Suprapubic skin (tissue), 4 donors: ENCODE data around the gene CD68. TPM values are rescaled to one million over a fixed set of nuclear protein-coding genes. Genes with fewer than 3 reads are reported as not detected.
A peak's percentile ranks its signal among the peaks of the same experiment; 100 is the strongest.

Experiments
- DNase-seq, 2 donors: peaks; one replicate each; pipeline ENCODE4 v3.0.0-alpha.2; 2019; ENCODE audit warnings: low spot score in 2 of 2
- H3K27ac ChIP-seq: fragments of 200-600 bp; sonication (generic); one replicate; pipeline ENCODE4 v1.5.1; 2019
- H3K27me3 ChIP-seq: fragments of 200-600 bp; sonication (generic); one replicate; pipeline ENCODE4 v1.5.1; 2019
- H3K36me3 ChIP-seq: fragments of 200-600 bp; sonication (generic); one replicate; pipeline ENCODE4 v1.5.1; 2019
- H3K4me1 ChIP-seq: fragments of 200-600 bp; sonication (generic); one replicate; pipeline ENCODE4 v1.5.1; 2019
- H3K4me3 ChIP-seq: fragments of 200-600 bp; sonication (generic); one replicate; pipeline ENCODE4 v1.5.1; 2019; ENCODE audit warnings: mild to moderate bottlenecking
- H3K9me3 ChIP-seq: fragments of 200-600 bp; sonication (generic); one replicate; pipeline ENCODE4 v1.5.1; 2019
- CTCF ChIP-seq, 2 donors: fragments of 200-600 bp in 1 of 2; fragments of 450-650 bp in 1 of 2; sonication (generic) in 1 of 2; IDR thresholded peaks; one replicate each; pipeline ENCODE4 v1.5.1; 2016 to 2019; ENCODE audit warnings: antibody characterized with exemption in 2 of 2, mild to moderate bottlenecking in 1 of 2, moderate library complexity in 1 of 2
- EP300 ChIP-seq: sonication (generic); formaldehyde crosslinking; IDR thresholded peaks from one replicate; pipeline ENCODE4 v1.6.1; 2017; ENCODE audit warnings: antibody characterized with exemption
- POLR2A ChIP-seq, 2 donors: fragments of 450-650 bp; IDR thresholded peaks; one replicate each; pipeline ENCODE4 v1.6.1; 2017; ENCODE audit warnings: antibody characterized with exemption in 2 of 2, mild to moderate bottlenecking in 2 of 2, moderate library complexity in 2 of 2
- POLR2AphosphoS5 ChIP-seq, 3 donors: sonication (generic); formaldehyde crosslinking; IDR thresholded peaks; one replicate each; pipeline ENCODE4 v1.6.1; 2017; ENCODE audit warnings: antibody characterized with exemption in 3 of 3
- WGBS: methylation state at CpG from one replicate; pipeline ENCODE4 v1.1.5; 2018; 5-methylcytosine and 5-hydroxymethylcytosine counted together
- total RNA-seq, 4 donors: library from RNA; depleted of rRNA; stranded (reverse); fragments of >200 nt; gene quantifications; one replicate each; pipeline ENCODE4 v1.1.0, GENCODE V29; 2016

CD68 gene
- total RNA-seq, 4 donors from 2014 or later, result 5.0 to 13.2 (median 9.6) TPM

GRCh38 chr17:7557147-7557764 lies 22.2 kb upstream of the CD68 start:
- H3K27ac ChIP-seq, result peak overlapping the region; percentile 92
- peaks cover 42% of the 10 kb centered on the region for H3K4me1 ChIP-seq
- DNase-seq, result no peak
- no peaks in the 10 kb centered on the region for H3K36me3 ChIP-seq
- WGBS, result 48% methylated on average over 14 of the region's 19 CpGs
- no peaks in the 10 kb centered on the region for H3K27me3 ChIP-seq
- no peak for TF ChIP-seq EP300
- TF ChIP-seq POLR2A (IDR thresholded peaks at IDR 0.05), result no peak
- no peak for TF ChIP-seq POLR2AphosphoS5 (IDR thresholded peaks at IDR 0.05)
- no peak for TF ChIP-seq CTCF (IDR thresholded peaks at IDR 0.05)
- no peak overlapping the region for H3K4me3 ChIP-seq
- H3K9me3 ChIP-seq, result no peaks in the 10 kb centered on the region

- Histone ChIP-seq H3K27me3 (no peaks in the 10 kb centered on the region), H3K4me3 (peak overlapping the region; percentile 96), H3K27ac (peak overlapping the region; percentile 92), H3K9me3 (no peaks in the 10 kb centered on the region), H3K36me3 (no peaks in the 10 kb centered on the region), H3K4me1 (peaks cover 49% of the 10 kb centered on the region)
- TF ChIP-seq POLR2A (IDR thresholded peaks at IDR 0.05) (no peak), POLR2AphosphoS5 (IDR thresholded peaks at IDR 0.05) (peak in 1 of 3 donors; percentile 80)
- WGBS, result 6% methylated on average over 21 of the region's 21 CpGs
- peak; percentile 93 to 94 for DNase-seq
These were observed 21.5 kb upstream of the CD68 start for GRCh38 chr17:7557775-7558543.

- no peaks in the 10 kb centered on the region for H3K27me3 ChIP-seq
- no peak for DNase-seq
- H3K4me3 ChIP-seq, result peak within 1 kb of the TSS; percentile 96
- peaks cover 7% of the 10 kb centered on the region for H3K36me3 ChIP-seq
- TF ChIP-seq EP300 (no peak), CTCF (IDR thresholded peaks at IDR 0.05) (no peak), POLR2A (IDR thresholded peaks at IDR 0.05) (no peak), POLR2AphosphoS5 (IDR thresholded peaks at IDR 0.05) (no peak)
- H3K27ac ChIP-seq, result peak within 1 kb of the TSS; percentile 92
- no peaks in the 10 kb centered on the region for H3K9me3 ChIP-seq
- 18% methylated on average over 16 of the region's 16 CpGs for WGBS
- peaks cover 56% of the 10 kb centered on the region for H3K4me1 ChIP-seq
These were observed 20.7 kb upstream of the CD68 start, which contains the start of gene TNFSF13 for GRCh38 chr17:7558544-7559319. Gene TNFSF13, plus strand, starts transcription at chr17:7558750. Its CDS starts 290 bp downstream, at chr17:7559040.

- Histone ChIP-seq H3K4me1 (peaks cover 57% of the 10 kb centered on the region), H3K27me3 (no peaks in the 10 kb centered on the region), H3K36me3 (peaks cover 14% of the 10 kb centered on the region), H3K9me3 (no peaks in the 10 kb centered on the region), H3K27ac (peak overlapping the region; percentile 95), H3K4me3 (peak overlapping the region; percentile 96)
- WGBS, result 50% methylated on average over 18 of the region's 18 CpGs
- TF ChIP-seq EP300, result no peak
- no peak for TF ChIP-seq CTCF (IDR thresholded peaks at IDR 0.05)
- no peak for TF ChIP-seq POLR2AphosphoS5 (IDR thresholded peaks at IDR 0.05)
- no peak for TF ChIP-seq POLR2A (IDR thresholded peaks at IDR 0.05)
- no peak for DNase-seq
These were observed 19.9 kb upstream of the CD68 start for GRCh38 chr17:7559320-7560171.
